ENCODE data around the gene GDPD2.

The GDPD2 gene

GRCh38 chrX:70452143-70452733 is 29.1 kb downstream of the GDPD2 start:
- TF ChIP-seq TAF1 (IDR thresholded peaks at IDR 0.05; ENCODE audit: borderline replicate concordance, insufficient read depth, low read length): no peak
- TF ChIP-seq SIN3A (IDR thresholded peaks at IDR 0.05; ENCODE audit: borderline replicate concordance, insufficient read depth, low read length): no peak
- TF ChIP-seq, protein P1, sequence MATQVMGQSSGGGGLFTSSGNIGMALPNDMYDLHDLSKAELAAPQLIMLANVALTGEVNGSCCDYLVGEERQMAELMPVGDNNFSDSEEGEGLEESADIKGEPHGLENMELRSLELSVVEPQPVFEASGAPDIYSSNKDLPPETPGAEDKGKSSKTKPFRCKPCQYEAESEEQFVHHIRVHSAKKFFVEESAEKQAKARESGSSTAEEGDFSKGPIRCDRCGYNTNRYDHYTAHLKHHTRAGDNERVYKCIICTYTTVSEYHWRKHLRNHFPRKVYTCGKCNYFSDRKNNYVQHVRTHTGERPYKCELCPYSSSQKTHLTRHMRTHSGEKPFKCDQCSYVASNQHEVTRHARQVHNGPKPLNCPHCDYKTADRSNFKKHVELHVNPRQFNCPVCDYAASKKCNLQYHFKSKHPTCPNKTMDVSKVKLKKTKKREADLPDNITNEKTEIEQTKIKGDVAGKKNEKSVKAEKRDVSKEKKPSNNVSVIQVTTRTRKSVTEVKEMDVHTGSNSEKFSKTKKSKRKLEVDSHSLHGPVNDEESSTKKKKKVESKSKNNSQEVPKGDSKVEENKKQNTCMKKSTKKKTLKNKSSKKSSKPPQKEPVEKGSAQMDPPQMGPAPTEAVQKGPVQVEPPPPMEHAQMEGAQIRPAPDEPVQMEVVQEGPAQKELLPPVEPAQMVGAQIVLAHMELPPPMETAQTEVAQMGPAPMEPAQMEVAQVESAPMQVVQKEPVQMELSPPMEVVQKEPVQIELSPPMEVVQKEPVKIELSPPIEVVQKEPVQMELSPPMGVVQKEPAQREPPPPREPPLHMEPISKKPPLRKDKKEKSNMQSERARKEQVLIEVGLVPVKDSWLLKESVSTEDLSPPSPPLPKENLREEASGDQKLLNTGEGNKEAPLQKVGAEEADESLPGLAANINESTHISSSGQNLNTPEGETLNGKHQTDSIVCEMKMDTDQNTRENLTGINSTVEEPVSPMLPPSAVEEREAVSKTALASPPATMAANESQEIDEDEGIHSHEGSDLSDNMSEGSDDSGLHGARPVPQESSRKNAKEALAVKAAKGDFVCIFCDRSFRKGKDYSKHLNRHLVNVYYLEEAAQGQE (IDR thresholded peaks at IDR 0.05; ENCODE audit: insufficient read depth in 1 of 2, low read depth in 2 of 2, low read length in 2 of 2): no peak
- TF ChIP-seq FOXP2 (optimal IDR thresholded peaks at IDR 0.05; ENCODE audit: borderline replicate concordance, extremely low read depth, extremely low read length, insufficient read depth): no peak
- TF ChIP-seq POLR2AphosphoS5 (IDR thresholded peaks at IDR 0.05; ENCODE audit: low read depth, low read length): no peak

- TF ChIP-seq POLR2AphosphoS5 (IDR thresholded peaks at IDR 0.05; ENCODE audit: low read depth, low read length) (no peak), FOXP2 (optimal IDR thresholded peaks at IDR 0.05; ENCODE audit: borderline replicate concordance, extremely low read depth, extremely low read length, insufficient read depth) (no peak), TAF1 (IDR thresholded peaks at IDR 0.05; ENCODE audit: borderline replicate concordance, insufficient read depth, low read length) (no peak), SIN3A (IDR thresholded peaks at IDR 0.05; ENCODE audit: borderline replicate concordance, insufficient read depth, low read length) (no peak)
- TF ChIP-seq, protein P1 (IDR thresholded peaks at IDR 0.05; ENCODE audit: insufficient read depth in 1 of 2, low read depth in 2 of 2, low read length in 2 of 2): no peak
These were observed 30.0 kb downstream of the GDPD2 start for GRCh38 chrX:70453024-70453618.

GRCh38 chrX:70454441-70455365 is 31.6 kb downstream of the GDPD2 start:
- TF ChIP-seq, protein P1 (IDR thresholded peaks at IDR 0.05; ENCODE audit: insufficient read depth in 1 of 2, low read depth in 2 of 2, low read length in 2 of 2): no peak
- no peak for TF ChIP-seq SIN3A (IDR thresholded peaks at IDR 0.05; ENCODE audit: borderline replicate concordance, insufficient read depth, low read length)
- TF ChIP-seq POLR2AphosphoS5 (IDR thresholded peaks at IDR 0.05; ENCODE audit: low read depth, low read length): no peak
- no peak for TF ChIP-seq TAF1 (IDR thresholded peaks at IDR 0.05; ENCODE audit: borderline replicate concordance, insufficient read depth, low read length)
- TF ChIP-seq FOXP2 (optimal IDR thresholded peaks at IDR 0.05; ENCODE audit: borderline replicate concordance, extremely low read depth, extremely low read length, insufficient read depth): no peak

DNA sequence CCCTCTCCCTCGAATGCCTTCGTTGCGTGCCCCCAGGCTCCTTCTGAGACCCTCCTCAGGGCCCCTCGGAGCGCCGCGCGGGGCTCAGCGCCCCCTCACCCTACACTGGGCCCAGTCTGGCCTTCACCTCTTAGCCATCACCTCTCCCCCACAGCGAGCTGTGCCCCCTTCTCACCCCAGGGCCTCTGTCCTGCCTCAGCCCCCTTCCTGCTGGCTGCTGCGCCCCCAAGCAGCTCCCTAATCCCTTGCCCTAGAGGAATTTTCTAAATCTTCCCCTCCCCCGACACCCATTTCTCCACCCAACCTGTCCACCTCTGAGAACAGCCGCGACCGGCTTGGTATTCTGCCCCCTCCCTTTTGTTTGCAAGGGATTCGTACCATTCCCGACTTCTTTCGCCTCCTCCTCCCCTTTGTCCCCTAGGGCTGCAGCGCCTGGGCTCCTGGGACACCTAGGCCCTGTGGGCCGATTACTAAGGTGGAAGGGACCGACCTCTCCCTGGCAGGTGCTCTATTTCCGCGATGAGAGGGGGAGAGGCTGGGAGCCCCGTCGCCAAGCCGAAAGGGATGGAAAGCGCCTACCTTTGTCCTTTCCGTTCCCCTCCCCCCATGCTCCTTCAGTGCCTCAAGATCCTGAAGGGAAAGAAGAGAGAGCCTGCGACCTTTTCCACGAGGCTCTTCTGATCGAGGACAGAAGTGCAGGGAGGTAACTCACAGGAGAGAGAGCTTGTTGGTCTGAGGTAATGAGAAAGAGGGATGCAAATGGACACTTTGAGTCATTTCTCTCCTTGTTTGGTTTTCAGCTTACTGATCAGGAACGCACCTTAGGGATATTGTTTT is 32.5 kb downstream of the GDPD2 start:
- TF ChIP-seq, protein P1 (IDR thresholded peaks at IDR 0.05; ENCODE audit: insufficient read depth in 1 of 2, low read depth in 2 of 2, low read length in 2 of 2): no peak
- TF ChIP-seq POLR2AphosphoS5 (IDR thresholded peaks at IDR 0.05; ENCODE audit: low read depth, low read length) (no peak), TAF1 (IDR thresholded peaks at IDR 0.05; ENCODE audit: borderline replicate concordance, insufficient read depth, low read length) (no peak), FOXP2 (optimal IDR thresholded peaks at IDR 0.05; ENCODE audit: borderline replicate concordance, extremely low read depth, extremely low read length, insufficient read depth) (no peak), SIN3A (IDR thresholded peaks at IDR 0.05; ENCODE audit: borderline replicate concordance, insufficient read depth, low read length) (no peak)

All from PFSK-1 (cell line).